HEK293T (cell line): Measurements from ENCODE around the gene ADAMTS9.

Experiments used
- BHLHE40 ChIP-seq: fragments of 450-650 bp; IDR thresholded peaks from 2 replicates; pipeline ENCODE4 v1.6.1; 2016; ENCODE audit warnings: mild to moderate bottlenecking, moderate library complexity, borderline replicate concordance
- CTBP1 ChIP-seq: fragments of 450-650 bp; IDR thresholded peaks from 2 replicates; pipeline ENCODE4 v1.6.1; 2016; ENCODE audit warnings: borderline replicate concordance
- ELF4 ChIP-seq: fragments of 450-650 bp; IDR thresholded peaks from 2 replicates; pipeline ENCODE4 v1.6.1; 2017; ENCODE audit warnings: antibody characterized with exemption
- FOXA1 ChIP-seq: fragments of 450-650 bp; IDR thresholded peaks from 2 replicates; pipeline ENCODE4 v1.6.1; 2016; ENCODE audit warnings: mild to moderate bottlenecking
- FOXM1 ChIP-seq: fragments of 450-650 bp; IDR thresholded peaks from 2 replicates; pipeline ENCODE4 v1.6.1; 2017; ENCODE audit warnings: mild to moderate bottlenecking, borderline replicate concordance
- HDGF ChIP-seq: fragments of 450-650 bp; IDR thresholded peaks from 2 replicates; pipeline ENCODE4 v1.6.1; 2017; ENCODE audit warnings: antibody characterized with exemption, borderline replicate concordance
- L3MBTL2 ChIP-seq: fragments of 450-650 bp; conservative IDR thresholded peaks from 2 replicates; pipeline ENCODE4 v1.6.1; 2016; ENCODE audit warnings: mild to moderate bottlenecking
- NFRKB ChIP-seq: fragments of 450-650 bp; IDR thresholded peaks from 2 replicates; pipeline ENCODE4 v1.6.1; 2016; ENCODE audit warnings: mild to moderate bottlenecking, moderate library complexity
- SP1 ChIP-seq: fragments of 450-650 bp; IDR thresholded peaks from 2 replicates; pipeline ENCODE4 v1.6.1; 2017
- SUZ12 ChIP-seq: fragments of 450-650 bp; IDR thresholded peaks from 2 replicates; pipeline ENCODE4 v1.6.1; 2016; ENCODE audit warnings: mild to moderate bottlenecking
- TARDBP ChIP-seq: fragments of 450-650 bp; IDR thresholded peaks from 2 replicates; pipeline ENCODE4 v1.6.1; 2016

- TF ChIP-seq TARDBP: no peak
- TF ChIP-seq L3MBTL2: no peak
- no peak for TF ChIP-seq SP1
- TF ChIP-seq BHLHE40: no peak
- no peak for TF ChIP-seq NFRKB
- no peak for TF ChIP-seq SUZ12
- no peak for TF ChIP-seq ELF4
- no peak for TF ChIP-seq CTBP1
- no peak for TF ChIP-seq FOXA1
- no peak for TF ChIP-seq FOXM1
- TF ChIP-seq HDGF: no peak
Measured at GRCh38 chr3:64495121-64495780, 192.5 kb downstream of the ADAMTS9 start.
